Stimulated activated CD8-positive, alpha-beta memory T cell treated with anti-CD3 and anti-CD28 coated beads, Interleukin-2, amount 100 ng/mL, for 48 hours (primary cell): Measurements from ENCODE around the gene FNBP1.

ENCODE experiments used
- DNase-seq, 2 donors: peaks; one replicate each; pipeline ENCODE4 v3.0.0-alpha.2; 2020; ENCODE audit warnings: low read depth in 2 of 2

The FNBP1 gene

DNA sequence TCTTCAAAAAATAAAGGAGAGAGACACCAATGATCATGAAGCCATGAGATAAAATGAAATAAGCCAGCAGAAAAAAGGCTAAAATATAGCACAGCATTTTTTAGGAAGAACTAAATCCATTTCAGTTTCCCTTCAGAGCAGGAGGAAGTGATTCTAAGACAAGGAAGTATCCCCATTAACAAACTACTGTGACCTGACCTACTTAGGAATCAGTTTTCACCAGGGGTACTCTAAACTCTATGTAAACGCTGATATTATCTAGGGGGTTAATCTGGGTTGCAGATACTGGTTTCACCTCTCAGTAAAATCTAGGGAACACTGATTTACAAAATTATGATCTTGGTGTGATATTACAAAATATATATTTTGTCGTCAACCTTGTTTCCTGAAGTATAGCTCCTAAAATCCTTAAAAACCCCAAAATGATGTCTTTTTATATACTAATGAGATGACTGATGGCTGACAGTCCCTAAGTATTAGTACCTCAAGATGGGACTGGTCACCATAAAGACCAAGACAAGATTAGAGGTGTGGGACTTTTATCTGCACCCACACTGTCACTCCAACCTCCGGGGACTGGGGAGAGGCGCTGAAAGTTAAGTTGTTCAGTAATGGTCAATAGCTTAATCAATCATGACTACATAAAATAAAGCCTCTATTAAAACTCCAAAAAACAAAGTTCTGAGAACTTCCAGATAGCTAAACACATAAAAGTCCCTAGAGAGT, 2.9 kb upstream of the FNBP1 start:
- no peak for DNase-seq

DNA sequence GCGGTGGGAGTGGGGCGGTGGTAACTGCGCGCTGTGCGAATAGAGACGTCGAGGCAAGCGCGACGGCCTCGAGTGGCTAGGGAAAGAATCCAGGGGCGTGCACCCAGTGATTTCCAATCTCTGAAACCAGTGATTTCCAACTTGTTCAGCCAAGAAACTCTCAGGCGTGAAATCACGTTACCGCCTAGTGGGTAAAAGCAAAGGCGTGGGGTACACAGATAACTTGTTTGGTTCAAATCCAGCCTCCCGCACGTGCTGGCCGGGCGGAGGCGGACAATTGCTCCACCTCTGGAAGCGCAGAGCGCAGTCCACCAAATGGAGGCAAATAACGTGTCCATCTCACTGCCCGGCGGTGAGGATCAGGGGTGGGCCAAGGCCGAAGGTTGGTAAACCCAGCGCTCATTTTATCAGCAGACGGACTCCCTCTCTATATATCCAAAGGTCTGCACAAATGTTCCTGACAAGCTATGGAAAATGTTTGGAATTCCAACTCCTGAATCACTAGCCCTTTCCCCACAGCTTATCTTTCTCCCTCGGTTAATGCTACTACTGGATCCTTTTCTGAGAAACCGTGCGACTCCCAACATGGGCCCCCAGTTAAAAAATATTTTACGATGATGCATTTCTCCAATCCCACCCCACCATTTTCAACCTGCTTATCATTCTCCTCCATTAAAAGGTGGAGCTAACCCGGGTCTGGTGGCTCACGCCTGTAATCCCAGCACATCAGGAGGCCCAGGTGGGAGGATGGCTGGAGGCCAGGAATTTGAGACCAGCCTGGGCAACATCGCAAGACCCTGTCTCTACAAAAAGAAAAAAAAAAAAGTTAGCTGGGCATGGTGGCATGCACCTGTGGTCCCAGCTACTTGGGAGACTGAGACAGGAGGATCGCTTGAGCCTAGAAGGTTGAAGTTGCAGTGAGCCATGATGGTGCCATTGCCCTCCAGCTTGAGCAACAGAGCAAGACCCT, 950 bp upstream of the FNBP1 start:
- DNase-seq = no peak

DNA sequence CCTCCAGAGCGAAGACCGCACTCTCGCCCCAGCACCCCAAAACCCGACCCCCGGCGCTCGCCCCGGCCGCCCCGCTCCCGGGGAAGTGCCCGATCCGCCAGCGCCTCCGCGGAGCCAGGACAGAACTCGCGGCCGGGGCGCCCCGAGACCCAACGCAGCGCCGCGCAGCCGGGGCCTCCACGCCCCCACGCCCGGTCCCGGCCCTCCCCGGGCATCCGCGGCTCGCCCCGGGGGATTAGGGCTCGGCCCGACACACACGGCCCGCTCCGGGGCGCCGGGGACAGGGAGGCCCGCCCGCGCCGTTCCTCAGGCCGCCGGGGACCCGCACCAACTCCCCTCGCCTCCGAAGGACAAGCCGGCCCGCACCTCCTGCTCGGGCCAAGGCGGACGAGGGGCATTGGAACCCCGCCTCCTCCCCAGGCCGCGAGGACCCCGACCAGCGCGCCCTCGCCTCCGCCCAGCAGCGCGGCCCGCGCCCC, 544 bp downstream of the FNBP1 start:
- no peak for DNase-seq

DNA sequence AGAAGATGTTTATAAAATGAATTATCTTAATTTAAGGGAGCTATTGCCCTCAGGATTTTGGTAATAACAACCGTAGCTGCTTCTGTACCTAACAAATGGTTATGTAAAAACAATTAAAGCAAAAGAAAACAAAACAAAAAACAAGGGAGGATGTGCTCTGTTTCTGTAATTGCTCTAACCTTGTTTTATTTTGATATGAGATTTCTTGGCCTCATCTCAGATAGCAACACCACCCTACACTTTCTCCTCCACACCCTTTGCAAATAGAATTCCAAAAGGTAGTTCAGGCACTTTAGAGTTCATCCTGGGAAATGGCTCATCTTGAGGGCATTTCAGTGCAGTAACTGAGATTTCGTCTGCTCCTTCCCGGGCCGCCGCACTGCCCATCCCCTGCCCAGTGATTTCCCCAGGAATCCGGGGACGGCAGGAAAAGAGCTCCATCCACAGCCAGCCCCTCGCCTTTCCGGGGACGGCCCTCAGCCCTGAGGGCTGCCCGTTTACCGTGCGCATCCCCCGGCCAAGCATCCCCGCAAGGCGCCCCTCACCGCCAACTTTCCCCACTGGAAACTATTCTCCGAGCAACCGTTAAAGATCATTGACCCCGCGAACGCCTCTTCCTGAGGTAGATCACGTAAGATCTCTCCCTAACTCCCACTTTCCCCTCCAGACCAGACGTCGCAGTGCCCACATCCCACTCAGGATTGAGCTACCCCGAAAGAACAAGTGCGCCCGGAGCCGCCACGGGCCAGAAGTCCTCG, 1.2 kb downstream of the FNBP1 start:
- no peak for DNase-seq

DNA sequence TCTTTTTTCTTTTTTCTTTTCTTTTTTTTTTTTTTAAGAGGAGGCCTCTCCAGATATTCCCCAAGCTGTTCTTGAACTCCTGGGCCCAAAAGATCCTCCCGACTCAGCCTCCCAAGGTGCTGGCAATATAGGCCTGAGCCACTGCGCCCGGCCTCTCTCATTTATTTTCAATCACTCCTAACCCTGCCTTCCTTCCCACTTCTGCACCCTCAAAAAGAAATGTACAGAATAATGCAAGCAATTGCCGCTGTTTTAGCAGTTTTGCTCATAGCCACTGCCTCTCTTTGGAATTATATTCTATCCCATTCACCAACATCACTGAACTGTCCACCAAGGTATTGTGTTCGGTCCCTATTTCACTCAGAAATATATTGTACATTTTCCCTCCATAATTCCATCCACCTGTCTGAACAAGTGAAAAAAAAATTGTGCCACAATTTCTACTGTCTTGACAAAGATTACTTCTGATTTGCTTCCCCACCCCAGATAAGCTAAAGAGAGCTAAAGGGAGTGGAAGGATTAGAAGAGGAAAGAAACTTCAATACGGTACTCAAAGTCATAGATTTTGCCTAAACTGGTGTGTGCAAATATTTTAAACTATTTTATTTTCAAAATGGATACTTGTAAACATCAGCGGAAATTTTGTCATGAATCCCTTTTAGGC, 1.9 kb downstream of the FNBP1 start:
- no peak for DNase-seq

DNA sequence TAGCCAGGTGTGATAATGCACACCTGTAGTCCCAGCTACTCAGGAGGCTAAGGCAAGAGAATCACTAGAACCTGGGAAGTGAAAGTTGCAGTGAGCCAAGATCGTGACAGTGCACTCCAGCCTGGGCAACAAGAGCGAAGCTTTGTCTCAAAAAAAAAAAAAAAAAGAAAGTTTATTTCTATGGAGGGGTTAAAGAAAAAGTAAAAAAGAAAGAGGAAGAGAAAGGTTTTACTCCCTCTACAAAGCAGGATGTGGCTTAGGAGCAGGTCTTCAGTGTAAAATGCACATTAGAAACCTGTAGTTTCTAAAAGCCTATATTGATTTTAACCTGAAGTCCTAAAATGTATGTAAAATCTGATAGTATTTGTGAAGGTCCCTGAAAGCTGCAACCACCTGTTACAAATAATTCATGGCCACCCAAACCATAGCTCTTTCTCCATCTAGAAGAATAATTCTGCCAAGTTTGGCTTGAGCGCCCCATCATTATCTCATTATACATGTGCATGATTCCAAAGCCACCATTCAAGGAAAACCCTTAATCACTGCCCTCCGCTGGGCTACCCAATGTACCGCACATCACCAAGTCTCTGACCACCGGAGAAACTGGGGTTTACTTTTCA, 3.4 kb downstream of the FNBP1 start:
- no peak for DNase-seq

DNA sequence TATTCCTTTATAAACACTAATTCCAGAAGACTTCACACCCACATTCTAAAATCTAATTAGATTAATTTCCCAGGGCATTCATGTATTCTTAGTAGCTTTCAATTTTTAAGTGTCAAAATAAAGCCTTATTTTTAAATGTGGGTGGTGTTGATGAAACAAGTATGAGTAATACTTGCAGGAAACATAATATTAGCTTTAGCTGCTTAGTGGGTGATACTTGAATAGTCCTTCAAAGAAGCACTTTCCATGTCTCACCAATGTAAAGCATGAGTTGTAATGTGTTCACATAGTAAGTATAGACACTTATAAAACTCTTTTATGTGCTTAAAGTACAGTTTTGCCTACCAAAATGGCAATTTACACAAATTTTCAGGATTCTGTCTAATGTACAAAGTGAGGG, 6.9 kb downstream of the FNBP1 start:
- DNase-seq = no peak

DNA sequence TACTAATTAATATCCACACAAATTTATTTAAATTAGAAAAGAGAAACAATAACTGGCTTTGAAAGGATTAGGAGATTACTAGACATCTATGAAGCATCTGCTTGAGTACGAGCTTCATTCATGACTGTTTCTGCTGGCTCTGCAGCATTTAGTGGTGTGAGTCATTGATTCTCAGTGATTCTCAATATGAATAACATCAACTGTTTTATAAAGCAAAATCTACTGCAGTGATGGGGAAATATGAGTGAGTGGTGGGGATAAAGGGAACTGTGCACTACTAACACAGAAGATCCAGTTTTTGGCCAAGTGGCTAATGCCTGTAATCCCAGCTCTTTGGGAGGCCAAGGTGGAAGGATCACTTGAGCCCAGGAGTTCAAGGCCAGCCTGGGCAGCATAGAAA, 8.4 kb downstream of the FNBP1 start:
- DNase-seq = no peak

DNA sequence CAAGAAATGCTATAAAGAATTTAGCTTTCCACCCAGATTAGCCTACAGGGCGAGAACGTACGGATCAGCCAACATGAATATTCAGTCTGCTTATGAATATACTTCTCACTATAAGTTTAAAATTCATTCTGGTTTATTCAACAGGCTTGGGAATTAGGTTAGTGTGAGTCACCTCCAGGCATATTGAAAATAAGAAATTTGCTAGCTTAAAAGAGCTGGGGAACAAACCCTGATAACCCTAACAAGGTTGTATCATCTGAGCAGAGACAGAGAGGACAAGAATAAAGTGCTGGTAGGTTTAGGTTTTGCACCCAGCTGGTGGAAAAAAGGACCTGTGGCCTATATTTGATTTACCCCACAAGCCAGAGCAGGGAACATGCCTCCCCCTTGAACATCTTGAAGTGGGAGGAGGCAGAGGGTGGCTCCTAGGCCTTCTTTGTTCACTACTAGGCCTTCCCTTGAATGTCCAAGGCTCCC, 12.3 kb downstream of the FNBP1 start:
- no peak for DNase-seq

DNA sequence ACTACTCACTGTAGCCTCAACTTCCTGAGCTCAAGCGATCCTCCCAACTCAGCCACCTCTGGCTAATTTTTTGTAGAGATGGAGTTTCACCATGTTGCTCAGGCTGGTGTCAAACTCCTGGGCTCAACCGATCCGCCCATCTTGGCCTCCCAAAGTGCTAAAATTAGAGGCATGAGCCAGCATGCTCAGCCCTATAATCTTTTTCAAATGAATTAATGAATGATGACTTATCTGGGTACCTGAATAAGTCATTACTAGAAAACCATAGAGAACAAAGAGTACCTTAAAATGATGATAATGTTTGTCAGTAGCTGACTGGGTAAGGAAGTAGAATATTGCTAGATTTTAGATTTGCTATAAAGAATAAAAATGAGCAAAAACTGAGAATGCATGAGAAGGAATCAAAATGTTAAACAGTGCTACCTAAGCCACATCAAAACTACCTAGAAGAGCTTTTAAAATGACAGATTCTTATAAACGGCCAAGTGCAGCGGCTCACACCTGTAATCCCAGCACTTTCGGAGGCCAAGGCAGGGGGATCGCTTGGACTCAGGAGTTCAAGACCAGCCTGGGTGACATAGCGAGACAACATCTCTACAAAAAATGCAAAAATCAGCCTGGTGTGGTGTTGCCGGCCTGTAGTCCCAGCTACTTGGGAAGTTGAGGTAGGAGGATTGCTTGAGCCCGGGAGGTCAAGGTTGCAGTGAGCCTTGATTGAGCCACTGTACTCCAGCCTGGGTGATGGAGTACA, 13.6 kb downstream of the FNBP1 start:
- DNase-seq = no peak

DNA sequence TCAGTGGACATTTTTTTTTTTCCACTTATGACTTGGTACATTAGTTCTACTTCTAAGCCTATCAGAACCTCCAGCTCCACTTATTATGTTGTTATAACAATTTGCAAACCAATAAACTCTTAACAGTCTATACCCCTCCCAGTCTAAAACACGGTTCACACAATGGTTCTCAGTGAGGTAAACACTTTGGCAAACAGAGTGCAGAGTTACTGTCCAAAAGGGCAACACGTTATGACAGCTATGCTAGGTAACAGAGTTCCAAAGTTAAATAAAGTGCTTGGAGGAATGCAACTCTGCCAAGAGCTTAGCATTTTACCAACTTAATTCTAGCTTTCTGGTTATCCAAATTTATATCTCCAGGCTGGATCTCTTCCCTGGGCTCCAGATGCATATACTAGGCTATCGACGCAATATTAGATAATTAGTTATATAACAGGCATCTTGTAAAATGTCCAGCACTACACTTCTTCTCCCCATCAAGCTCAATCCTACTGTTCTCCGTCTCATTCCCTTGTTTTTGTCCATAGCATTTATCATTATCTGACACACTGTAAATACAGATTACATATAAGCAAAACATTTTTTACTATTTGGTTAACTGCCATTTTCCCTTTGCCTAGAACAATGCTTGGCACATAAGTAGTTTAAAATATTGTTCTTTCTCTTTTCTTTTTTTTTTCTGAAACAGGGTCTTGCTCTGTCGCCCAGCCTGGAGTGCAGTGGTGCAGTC, 14.3 kb downstream of the FNBP1 start:
- no peak for DNase-seq

DNA sequence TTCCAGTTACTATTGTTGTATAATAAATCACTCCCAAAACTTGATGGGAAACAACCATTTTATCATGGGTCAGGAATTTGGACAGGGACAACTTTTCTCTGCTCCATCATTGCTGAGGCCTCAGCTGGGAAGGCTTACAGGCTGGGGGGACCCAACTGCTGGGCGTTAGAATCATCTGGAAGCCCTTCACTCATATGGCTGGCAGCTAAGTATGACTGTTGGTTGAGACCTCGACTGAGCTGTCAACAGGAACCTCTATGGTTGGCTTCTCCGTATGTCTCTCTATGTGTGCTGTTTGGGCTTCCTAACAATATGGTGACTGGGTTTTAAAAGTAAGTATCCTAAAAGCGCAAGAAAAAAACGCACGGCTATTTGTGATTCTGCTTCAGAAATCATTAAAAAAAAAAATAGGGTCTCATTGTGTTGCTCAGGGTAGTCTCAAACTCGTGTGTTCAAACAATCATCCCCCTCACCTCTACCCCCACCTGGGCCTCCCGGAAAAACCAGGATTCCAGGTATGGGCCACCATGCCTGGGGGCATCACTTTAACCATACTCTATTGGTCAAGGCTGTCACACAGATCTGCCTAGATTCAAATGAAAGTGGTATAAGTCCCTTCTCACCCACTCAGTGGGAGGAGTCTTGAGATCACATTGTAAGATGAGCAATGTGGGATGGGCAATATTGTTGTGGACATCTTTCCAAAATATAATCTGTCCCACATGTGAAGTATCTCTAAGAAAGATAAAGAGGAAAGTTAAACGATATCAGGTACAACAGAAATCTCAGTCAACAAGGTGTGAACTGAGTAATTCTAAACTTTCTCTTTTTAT, 15.2 kb downstream of the FNBP1 start:
- DNase-seq = no peak

DNA sequence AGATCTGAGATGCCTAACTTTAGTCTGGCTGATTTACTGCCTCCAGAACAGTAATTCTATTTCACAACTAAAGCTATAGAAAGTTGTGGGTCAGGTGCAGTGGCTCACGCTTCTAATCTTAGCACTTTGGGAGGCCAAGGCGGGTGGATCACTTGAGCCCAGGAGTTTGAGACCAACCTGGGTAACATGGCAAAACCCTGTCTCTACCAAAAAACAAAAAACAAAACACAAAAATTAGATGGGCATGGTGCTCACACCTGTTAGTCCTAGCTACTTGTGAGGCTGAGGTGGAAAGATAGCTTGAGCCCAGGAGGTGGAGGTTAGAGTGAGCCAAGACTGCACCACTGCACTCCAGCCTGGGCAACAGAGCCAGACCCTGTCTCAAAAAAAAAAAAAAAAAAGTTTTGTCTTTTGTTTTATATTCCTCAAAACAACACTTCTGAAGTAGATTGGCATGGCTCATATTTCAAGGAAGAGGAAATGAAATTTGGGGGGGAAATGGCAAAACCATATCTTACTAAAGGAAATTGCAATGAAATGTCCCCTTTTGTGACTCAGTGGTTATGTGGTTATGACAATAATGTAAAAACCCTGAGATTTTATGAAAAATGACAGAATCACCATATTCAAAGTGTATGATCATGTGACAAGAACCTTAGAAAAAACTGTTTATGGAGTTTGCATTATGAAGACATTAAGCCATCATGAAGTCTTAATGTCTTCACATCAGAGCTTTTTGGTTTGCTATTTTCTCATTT, 16.2 kb downstream of the FNBP1 start:
- DNase-seq = no peak

DNA sequence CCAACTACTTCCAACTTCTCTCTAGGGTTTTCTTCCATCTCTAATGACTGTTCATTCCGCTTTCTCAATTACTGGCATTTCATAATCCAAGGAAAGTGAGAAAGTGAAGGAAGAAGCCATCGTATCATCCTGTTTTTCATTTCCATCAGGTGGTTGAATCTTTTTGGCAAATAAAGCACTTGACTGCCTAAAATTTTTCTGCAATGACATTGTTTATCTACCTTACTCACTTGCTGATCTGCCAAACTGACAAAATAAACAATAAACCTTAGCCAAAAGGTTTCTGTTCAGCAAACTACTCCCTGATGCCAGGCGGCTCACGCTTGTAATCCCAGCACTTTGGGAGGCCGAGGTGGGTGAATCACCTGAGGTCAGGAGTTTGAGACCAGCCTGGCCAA, 18.4 kb downstream of the FNBP1 start:
- no peak for DNase-seq

DNA sequence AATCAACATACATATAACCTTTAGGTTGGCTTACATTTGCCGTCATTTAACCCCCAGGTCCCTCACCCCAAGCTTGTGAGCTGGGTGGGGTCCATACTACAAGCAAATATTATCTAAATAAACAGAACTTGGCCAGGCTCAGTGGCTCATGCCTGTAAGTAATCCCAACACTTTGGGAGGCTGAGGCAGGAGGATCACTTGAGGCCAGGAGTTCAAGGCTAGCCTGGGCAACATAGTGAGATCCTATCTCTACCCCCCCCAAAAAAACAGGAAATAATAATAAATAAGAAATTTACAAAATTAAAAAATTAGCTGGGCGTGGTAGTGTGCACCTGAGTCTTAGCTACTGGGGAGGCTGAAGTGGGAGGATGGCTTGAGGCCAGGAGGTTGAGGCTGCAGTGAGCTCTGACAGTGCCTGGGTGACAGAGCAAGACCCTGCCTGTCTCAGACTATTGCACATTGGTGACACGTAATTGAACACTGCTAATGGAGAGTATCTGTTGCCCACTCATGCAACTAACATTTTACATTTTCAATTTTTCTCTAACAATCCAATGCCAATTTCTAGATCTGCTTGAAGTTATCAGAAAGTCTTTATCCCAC, 18.9 kb downstream of the FNBP1 start:
- DNase-seq = no peak

DNA sequence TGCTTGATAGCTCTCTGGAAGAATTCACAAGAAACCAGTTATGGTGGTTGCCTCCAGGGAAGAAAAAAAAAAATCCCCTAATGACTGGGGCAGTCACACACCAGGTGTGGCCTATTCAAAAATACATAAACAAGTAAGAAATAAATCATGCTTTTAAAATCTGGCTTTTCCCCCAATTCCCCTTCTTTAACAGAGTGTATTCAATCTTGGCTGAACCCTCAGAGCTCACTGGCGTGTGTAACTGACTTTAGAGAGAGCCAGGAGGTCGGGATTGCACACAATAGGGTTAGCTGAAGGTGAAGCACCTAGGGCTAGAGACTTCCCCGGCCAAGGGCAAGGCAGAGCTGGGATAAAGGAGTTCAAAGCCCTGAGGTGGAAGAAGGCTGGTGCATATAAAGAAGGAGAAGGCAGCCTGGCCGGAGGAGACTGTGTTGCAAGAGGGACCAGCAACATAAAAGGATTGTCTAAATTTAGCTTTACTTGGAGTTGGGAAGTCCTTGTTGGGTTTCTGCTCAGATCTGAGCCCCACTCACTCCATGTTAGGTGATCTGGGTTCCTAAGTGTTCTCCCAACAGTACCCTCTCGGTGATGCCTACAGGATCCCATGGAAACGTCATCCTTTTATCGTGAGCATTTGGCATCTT, 19.7 kb downstream of the FNBP1 start:
- DNase-seq = no peak

DNA sequence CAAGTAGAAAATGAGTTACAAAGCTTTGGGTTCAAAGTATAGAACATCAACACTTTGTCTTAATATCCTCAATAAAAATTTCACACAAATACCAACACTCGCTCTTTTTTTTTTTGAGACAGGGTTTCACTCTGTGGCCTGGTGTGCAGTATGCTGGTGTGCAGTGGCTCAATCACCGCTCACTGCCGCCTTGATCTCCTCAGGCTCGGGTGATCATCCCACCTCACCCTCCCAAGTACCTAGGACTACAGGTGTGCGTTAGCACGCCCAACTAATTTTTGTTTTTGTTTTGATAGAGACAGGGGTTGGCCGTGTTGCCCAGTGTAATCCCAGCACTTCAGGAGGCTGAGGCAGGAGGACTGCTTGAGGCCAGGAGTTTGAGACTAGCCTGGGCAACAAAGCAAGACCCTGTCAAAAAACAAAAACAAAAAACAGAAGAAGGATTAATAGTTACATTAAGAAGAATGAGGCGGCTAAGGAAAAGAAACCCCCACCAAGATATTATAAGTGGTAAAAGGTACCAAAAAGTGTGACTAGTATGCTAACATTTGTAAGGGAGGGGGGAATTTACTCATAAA, 20.3 kb downstream of the FNBP1 start:
- no peak for DNase-seq
